ENCODE results near the gene DHRS9. TPM values are rescaled to one million over a fixed set of nuclear protein-coding genes. Genes with fewer than 3 reads are reported as not detected.

DHRS9 gene
- total and polyA plus RNA-seq, 12 donors, result 0.09 to 1.7 (median 0.39) TPM; not detected in 5

DNA sequence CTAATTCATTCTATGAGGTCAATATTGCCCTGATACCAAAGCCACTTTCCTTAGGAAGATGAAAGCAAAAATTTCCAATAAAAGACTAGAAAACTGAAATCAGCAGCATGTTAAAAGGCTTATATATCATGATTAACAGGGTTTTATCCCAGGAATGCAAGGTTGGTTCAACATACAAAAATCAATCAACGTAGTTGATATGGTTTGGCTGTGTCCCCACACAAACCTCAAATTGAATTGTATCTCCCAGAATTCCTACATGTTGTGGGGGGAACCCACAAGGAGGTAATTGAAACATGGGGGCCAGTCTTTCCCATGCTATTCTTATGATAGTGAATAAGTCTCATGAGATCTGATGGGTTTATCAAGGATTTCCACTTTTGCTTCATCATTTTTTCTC, 26.5 kb upstream of the DHRS9 start:
- no peak for DNase-seq

DNA sequence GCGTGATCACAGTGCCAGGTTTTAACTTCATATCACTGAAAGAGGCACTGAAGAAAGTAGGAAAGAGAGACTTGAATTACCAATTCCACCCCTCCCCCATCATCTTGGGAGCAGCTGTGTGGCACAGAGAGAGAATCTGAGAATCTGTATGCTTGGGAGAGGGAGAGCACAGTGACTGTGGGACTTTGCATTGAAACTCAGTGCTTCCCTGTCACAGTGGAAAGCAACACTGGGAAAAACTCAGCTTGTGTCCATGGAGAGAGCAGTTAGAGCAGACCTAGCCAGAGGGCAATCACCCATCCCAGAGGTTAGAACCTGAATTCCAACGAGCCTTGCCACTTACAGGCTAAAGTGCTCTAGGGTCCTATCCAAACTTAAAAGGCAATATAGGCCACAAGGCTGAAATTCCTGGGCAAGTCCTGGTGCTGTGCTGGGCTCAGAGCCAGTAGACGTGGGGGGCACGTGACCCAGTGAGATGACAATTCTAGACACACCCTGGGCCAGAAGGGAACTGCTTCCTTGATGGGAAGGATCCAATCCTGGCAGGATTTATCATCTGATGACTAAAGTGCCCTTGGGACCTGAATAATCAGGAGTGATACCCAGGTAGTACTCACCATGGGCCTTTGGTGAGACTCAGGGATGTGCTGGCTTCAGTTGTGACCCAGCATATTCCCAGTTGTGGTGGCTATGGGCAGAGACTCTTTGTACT, 22.8 kb upstream of the DHRS9 start:
- intact Hi-C loops (cut with DNase I), result no loop called here
- H3K4me3 ChIP-seq, result no peak overlapping the region
- DNase-seq, result no peak
- no peak for TF ChIP-seq POLR2A (IDR thresholded peaks at IDR 0.05)
- TF ChIP-seq, protein P1, sequence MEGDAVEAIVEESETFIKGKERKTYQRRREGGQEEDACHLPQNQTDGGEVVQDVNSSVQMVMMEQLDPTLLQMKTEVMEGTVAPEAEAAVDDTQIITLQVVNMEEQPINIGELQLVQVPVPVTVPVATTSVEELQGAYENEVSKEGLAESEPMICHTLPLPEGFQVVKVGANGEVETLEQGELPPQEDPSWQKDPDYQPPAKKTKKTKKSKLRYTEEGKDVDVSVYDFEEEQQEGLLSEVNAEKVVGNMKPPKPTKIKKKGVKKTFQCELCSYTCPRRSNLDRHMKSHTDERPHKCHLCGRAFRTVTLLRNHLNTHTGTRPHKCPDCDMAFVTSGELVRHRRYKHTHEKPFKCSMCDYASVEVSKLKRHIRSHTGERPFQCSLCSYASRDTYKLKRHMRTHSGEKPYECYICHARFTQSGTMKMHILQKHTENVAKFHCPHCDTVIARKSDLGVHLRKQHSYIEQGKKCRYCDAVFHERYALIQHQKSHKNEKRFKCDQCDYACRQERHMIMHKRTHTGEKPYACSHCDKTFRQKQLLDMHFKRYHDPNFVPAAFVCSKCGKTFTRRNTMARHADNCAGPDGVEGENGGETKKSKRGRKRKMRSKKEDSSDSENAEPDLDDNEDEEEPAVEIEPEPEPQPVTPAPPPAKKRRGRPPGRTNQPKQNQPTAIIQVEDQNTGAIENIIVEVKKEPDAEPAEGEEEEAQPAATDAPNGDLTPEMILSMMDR (IDR thresholded peaks at IDR 0.05), result no peak
- H3K36me3 ChIP-seq (replicated peaks in 1 of 2), result no peaks in the 10 kb centered on the region
- H3K9me3 ChIP-seq (replicated peaks in 1 of 3), result peaks cover 0 to 4% (median 0%) of the 10 kb centered on the region in 3 donors
- WGBS, 4 donors, result 74 to 82% (median 77%) methylated on average over 4 of the region's 4 CpGs
- H3K27ac ChIP-seq, result no peak overlapping the region
- peaks cover 3% of the 10 kb centered on the region for H3K27me3 ChIP-seq
- no peaks in the 10 kb centered on the region for H3K4me1 ChIP-seq (replicated peaks in 1 of 2)

More for the DNA sequence above, 26.5 kb upstream of the DHRS9 start:
- TF ChIP-seq, protein P1 (IDR thresholded peaks at IDR 0.05), result no peak
- no peak for TF ChIP-seq POLR2A (IDR thresholded peaks at IDR 0.05)
- no peak overlapping the region for H3K27ac ChIP-seq
- WGBS, 4 donors, result 82 to 93% (median 86%) methylated on average over 1 of the region's 1 CpG
- peaks cover 3% of the 10 kb centered on the region for H3K27me3 ChIP-seq
- no peak overlapping the region for H3K4me3 ChIP-seq
- intact Hi-C loops (cut with DNase I), result no loop called here
- H3K36me3 ChIP-seq (replicated peaks in 1 of 2), result no peaks in the 10 kb centered on the region
- H3K9me3 ChIP-seq (replicated peaks in 1 of 3), result peaks cover 0 to 4% (median 0%) of the 10 kb centered on the region in 3 donors
- H3K4me1 ChIP-seq (replicated peaks in 1 of 2), result no peaks in the 10 kb centered on the region

DNA sequence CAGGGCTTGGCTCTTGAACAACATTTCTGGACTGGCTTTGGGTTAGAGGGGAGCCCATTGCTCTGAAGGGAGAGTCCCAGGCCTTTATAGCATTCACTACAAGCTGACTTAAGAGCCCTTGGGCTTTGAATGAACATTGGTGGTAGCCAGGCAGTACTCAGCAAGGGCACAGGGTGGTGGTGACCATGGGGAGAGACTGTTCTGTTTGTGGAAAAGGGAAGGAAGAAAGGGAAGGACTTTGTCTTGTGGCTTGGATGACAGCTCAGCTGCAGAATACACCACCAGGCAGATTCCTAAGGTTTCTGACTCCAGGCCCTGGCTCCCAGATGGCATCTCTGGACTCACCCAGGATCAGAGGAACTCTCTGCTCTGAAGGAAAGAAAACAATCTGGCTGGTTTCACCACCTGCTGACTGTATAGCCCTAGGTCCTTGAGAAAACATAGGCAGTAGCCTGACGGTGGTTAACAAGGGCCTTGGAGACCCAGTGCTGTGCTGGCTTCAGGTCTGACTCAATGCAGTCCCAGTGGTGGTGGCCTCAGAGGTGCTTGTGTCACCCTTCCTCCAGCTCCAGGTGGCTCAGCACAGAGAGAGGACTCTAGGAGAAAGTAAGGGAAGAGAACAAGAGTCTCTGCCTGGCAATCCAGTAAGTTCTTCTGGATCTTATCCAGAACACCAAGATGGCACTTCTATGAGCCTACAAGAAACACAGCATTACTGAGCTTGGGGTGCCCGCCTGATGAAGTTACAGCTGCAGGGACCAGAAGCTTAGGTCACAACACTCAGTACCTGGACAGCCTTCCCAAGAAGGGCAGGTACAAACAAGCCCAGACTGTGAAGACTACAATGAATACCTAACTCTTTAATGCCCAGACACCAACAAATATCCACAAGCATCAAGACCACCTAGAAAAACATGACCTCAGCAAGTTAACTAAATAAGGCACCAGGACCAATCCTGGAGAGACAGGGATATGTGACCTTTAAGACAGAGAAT, 21.8 kb upstream of the DHRS9 start:
- Histone ChIP-seq H3K36me3 (replicated peaks in 1 of 2) (no peaks in the 10 kb centered on the region), H3K9me3 (replicated peaks in 1 of 3) (peaks cover 0 to 3% (median 0%) of the 10 kb centered on the region in 3 donors), H3K4me1 (replicated peaks in 1 of 2) (no peaks in the 10 kb centered on the region), H3K27ac (no peak overlapping the region), H3K4me3 (no peak overlapping the region), H3K27me3 (peaks cover 2% of the 10 kb centered on the region)
- no peak for DNase-seq
- intact Hi-C loops (cut with DNase I), result no loop called here
- WGBS, 4 donors, result 73 to 100% (median 82%) methylated on average over 1 to 2 of the region's 2 CpGs
- TF ChIP-seq, protein P1 (IDR thresholded peaks at IDR 0.05), result no peak
- TF ChIP-seq POLR2A (IDR thresholded peaks at IDR 0.05), result no peak

DNA sequence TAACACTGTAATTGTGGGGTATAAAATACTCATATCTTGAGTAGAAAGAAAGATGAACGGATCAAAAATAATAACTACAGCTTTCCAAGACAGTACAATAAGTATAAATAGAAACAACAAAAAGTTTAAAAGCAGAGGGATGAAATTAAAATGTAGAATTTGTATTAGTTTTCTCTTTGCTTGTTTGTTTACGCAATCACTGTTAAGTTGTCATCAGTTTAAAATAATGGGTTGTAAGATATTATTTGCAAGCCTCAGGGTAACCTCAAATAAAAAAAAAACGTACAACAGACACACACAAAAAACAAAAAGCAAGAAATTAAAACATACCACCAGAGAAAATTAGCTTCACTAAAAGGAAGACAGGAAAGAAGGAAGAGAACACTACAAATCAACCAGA, 20.2 kb upstream of the DHRS9 start:
- intact Hi-C loops (cut with DNase I), result no loop called here
- Histone ChIP-seq H3K9me3 (replicated peaks in 1 of 3) (no peaks in the 10 kb centered on the region), H3K27me3 (no peaks in the 10 kb centered on the region), H3K4me3 (no peak overlapping the region), H3K27ac (no peak overlapping the region), H3K4me1 (replicated peaks in 1 of 2) (no peaks in the 10 kb centered on the region), H3K36me3 (replicated peaks in 1 of 2) (no peaks in the 10 kb centered on the region)
- WGBS, 4 donors, result 60 to 64% (median 61%) methylated on average over 3 of the region's 3 CpGs
- DNase-seq, result no peak
- TF ChIP-seq POLR2A (IDR thresholded peaks at IDR 0.05), result no peak
- TF ChIP-seq, protein P1 (IDR thresholded peaks at IDR 0.05), result no peak
